Fibroblast of lung (primary cell): Measurements from ENCODE around the gene USO1. TPM values are rescaled to one million over a fixed set of nuclear protein-coding genes. Genes with fewer than 3 reads are reported as not detected.
A peak's percentile ranks its signal among the peaks of the same experiment; 100 is the strongest.
"Not testable (repeated sequence)": the region's sequence is repeated elsewhere in the genome, so short reads cannot be mapped to it uniquely, and the experiment has no call there.

Source experiments
- DNase-seq, 2 donors: peaks; one replicate each; pipeline versions ENCODE4 v3.0.0 to v3.0.0-alpha.2; 2010; ENCODE audit warnings: low read depth in 2 of 2
- H2AFZ ChIP-seq: 2 replicates; pipeline ENCODE4 v1.5.1; 2012; ENCODE audit warnings: low read length, control low read depth, inconsistent platforms
- H3K27ac ChIP-seq: 2 replicates; pipeline ENCODE4 v1.5.1; 2011; ENCODE audit warnings: low read length, control low read depth; ENCODE audit not compliant: insufficient read depth
- H3K27me3 ChIP-seq: 2 replicates; pipeline ENCODE4 v1.5.1; 2011; ENCODE audit warnings: mild to moderate bottlenecking, low read length; ENCODE audit not compliant: control insufficient read depth, insufficient read depth
- H3K36me3 ChIP-seq: 2 replicates; pipeline ENCODE4 v1.5.1; 2011; ENCODE audit warnings: low read length; ENCODE audit not compliant: control insufficient read depth, insufficient read depth
- H3K4me1 ChIP-seq: 2 replicates; pipeline ENCODE4 v1.5.1; 2011; ENCODE audit warnings: low read length; ENCODE audit not compliant: control insufficient read depth, insufficient read depth; ENCODE audit errors: extremely low read depth
- H3K4me2 ChIP-seq: 2 replicates; pipeline ENCODE4 v1.5.1; 2011; ENCODE audit warnings: low read length, control low read depth; ENCODE audit not compliant: insufficient read depth; ENCODE audit errors: extremely low read depth
- H3K4me3 ChIP-seq, 4 experiments: fragments of 200-600 bp in 1 of 4; sonication (generic) in 1 of 4; replicated peaks in 1 of 4; 2 replicates each; pipeline ENCODE4 v1.5.1; 2011 to 2016; ENCODE audit warnings: low read length in 4 of 4, low read depth in 3 of 4, mild to moderate bottlenecking in 3 of 4, control low read depth in 2 of 4, inconsistent platforms in 1 of 4, mixed read lengths in 1 of 4; ENCODE audit not compliant: insufficient read depth in 1 of 4; ENCODE audit errors: control extremely low read depth in 1 of 4
- H3K79me2 ChIP-seq: 2 replicates; pipeline ENCODE4 v1.5.1; 2012; ENCODE audit warnings: mild to moderate bottlenecking, low read length, inconsistent platforms; ENCODE audit not compliant: control insufficient read depth, insufficient read depth
- H3K9ac ChIP-seq: 2 replicates; pipeline ENCODE4 v1.5.1; 2011; ENCODE audit warnings: mild to moderate bottlenecking, low read length, control low read depth; ENCODE audit not compliant: insufficient read depth
- H3K9me3 ChIP-seq: 2 replicates; pipeline ENCODE4 v1.5.1; 2012; ENCODE audit warnings: low read depth, low read length; ENCODE audit not compliant: control insufficient read depth, insufficient read depth
- H4K20me1 ChIP-seq: 2 replicates; pipeline ENCODE4 v1.5.1; 2011; ENCODE audit warnings: low read length; ENCODE audit not compliant: control insufficient read depth, insufficient read depth; ENCODE audit errors: extremely low read depth
- EZH2 ChIP-seq: IDR thresholded peaks from 2 replicates; pipeline ENCODE4 v1.5.1; 2012; ENCODE audit warnings: low read length, control low read depth, mild to moderate bottlenecking; ENCODE audit errors: missing control alignments
- polyA plus RNA-seq, 2 donors: library from polyadenylated mRNA; depleted of rRNA in 1 of 2; stranded (reverse) in 1 of 2; unstranded in 1 of 2; fragments of >200 nt; gene quantifications; 2 replicates each; pipeline ENCODE4 v1.2.1, GENCODE V29; 2011 to 2012; ENCODE audit warnings: missing spikeins in 1 of 2
- total RNA-seq: library from RNA; depleted of rRNA; stranded (reverse); fragments of >200 nt; gene quantifications from 2 replicates; pipeline ENCODE4 v1.2.1, GENCODE V29; 2014
- TF ChIP-seq, protein P1 (sequence below), 2 donors: IDR thresholded peaks in 1 of 2; conservative IDR thresholded peaks in 1 of 2; 1 replicate in 1 of 2; 2 replicates in 1 of 2; pipeline ENCODE4 v1.5.1; 2011 to 2012; ENCODE audit warnings: low read length in 2 of 2, control low read depth in 1 of 2, inconsistent platforms in 1 of 2, low read depth in 1 of 2, mild to moderate bottlenecking in 1 of 2

Gene USO1
- total and polyA plus RNA-seq, 2 donors (not counting 1 experiment from before 2014, with no cell fraction given): 123 to 130 TPM

DNA sequence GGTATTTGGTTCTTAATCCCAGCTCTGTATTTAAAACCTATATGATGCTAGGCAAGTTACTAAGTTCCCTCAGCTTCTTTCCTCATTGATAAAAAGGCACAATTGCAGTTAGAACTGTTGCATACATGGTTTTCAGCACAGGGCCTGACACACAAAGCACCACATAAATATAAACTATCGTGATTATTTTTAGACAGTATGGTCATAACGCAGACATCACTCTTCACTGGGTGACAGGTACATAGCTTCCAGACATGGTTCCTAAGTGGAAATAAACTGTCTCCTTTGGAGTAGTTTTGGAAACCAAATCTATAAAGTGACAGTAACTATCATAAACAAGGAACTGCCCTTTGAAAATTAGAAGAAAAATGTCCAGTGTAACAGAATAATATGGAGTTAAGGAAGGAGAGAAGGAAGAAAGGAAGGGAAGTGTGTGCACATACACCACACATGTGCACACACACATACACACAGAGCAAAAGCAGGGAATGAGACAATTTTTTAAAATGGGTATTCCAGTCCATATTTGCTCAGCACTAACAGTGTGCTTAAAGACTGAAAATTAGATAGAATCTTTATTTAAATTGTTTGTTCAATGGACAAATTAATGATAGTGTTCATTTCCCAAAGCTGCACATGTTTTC lies 38.7 kb upstream of the USO1 start:
- H3K36me3 ChIP-seq: no peaks in the 10 kb centered on the region
- no peak for TF ChIP-seq EZH2
- no peaks in the 10 kb centered on the region for H3K4me1 ChIP-seq
- no peak overlapping the region for H2AFZ ChIP-seq
- H3K9ac ChIP-seq: no peak overlapping the region
- H3K79me2 ChIP-seq: no peaks in the 10 kb centered on the region
- no peaks in the 10 kb centered on the region for H3K9me3 ChIP-seq
- no peaks in the 10 kb centered on the region for H3K27me3 ChIP-seq
- H3K4me2 ChIP-seq: no peak overlapping the region
- H4K20me1 ChIP-seq: no peaks in the 10 kb centered on the region
- H3K4me3 ChIP-seq: no peak overlapping the region
- DNase-seq: no peak
- no peak overlapping the region for H3K27ac ChIP-seq

DNA sequence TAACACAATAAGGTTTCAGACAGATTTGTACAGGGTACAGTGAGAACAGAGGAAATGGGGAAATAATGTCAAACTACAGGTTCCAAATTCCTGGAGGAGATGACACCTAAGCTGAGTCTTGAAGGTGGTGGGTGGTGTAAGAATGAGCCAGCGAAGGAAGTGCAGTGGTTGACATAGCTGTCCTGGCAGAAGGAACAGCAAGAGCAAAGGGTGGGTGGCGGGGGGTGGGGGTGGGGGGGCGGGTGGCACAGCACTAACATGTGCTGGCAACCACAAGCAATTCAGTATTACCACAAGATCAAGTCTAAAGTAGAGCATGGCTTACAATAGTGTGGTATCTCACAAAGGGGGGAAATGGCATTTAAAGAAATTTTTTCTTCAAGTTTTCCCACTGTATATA lies 38.0 kb upstream of the USO1 start:
- H3K79me2 ChIP-seq: no peaks in the 10 kb centered on the region
- H3K9ac ChIP-seq: no peak overlapping the region
- no peak overlapping the region for H3K27ac ChIP-seq
- H3K4me3 ChIP-seq: no peak overlapping the region
- TF ChIP-seq, protein P1, sequence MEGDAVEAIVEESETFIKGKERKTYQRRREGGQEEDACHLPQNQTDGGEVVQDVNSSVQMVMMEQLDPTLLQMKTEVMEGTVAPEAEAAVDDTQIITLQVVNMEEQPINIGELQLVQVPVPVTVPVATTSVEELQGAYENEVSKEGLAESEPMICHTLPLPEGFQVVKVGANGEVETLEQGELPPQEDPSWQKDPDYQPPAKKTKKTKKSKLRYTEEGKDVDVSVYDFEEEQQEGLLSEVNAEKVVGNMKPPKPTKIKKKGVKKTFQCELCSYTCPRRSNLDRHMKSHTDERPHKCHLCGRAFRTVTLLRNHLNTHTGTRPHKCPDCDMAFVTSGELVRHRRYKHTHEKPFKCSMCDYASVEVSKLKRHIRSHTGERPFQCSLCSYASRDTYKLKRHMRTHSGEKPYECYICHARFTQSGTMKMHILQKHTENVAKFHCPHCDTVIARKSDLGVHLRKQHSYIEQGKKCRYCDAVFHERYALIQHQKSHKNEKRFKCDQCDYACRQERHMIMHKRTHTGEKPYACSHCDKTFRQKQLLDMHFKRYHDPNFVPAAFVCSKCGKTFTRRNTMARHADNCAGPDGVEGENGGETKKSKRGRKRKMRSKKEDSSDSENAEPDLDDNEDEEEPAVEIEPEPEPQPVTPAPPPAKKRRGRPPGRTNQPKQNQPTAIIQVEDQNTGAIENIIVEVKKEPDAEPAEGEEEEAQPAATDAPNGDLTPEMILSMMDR (conservative IDR thresholded peaks at IDR 0.05 in 1 of 2, IDR thresholded peaks at IDR 0.05 in 1 of 2; ENCODE audit: low read depth in 1 of 2, low read length in 2 of 2): no peak
- TF ChIP-seq EZH2: no peak
- no peak overlapping the region for H3K4me2 ChIP-seq
- H3K9me3 ChIP-seq: no peaks in the 10 kb centered on the region
- H2AFZ ChIP-seq: no peak overlapping the region
- H3K27me3 ChIP-seq: no peaks in the 10 kb centered on the region
- peak in 1 of 2 donors; percentile 19 for DNase-seq
- no peaks in the 10 kb centered on the region for H3K4me1 ChIP-seq
- no peaks in the 10 kb centered on the region for H3K36me3 ChIP-seq
- H4K20me1 ChIP-seq: no peaks in the 10 kb centered on the region

DNA sequence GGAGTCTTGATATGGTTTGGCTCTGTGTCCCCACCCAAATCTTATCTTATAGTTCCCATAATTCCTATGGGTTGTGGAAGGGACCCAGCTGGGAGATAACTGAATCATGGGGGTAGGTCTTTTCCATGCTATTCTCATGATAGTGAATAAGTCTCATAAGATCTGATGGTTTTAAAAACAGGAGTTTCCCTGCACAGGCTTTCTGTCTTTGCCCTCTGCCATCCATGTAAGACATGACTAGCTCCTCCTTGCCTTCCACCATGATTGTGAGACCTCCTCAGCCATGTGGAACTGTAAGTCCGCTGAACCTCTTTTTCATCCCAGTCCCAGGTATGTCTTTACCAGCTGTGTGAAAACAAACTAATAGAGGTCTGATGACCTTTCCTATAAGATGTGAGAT lies 37.3 kb upstream of the USO1 start:
- not testable (repeated sequence) for H3K27ac ChIP-seq, H3K4me3 ChIP-seq, H3K79me2 ChIP-seq, H3K4me2 ChIP-seq, H3K9me3 ChIP-seq, H3K27me3 ChIP-seq, DNase-seq, H3K4me1 ChIP-seq, H3K36me3 ChIP-seq, H3K9ac ChIP-seq, H2AFZ ChIP-seq, H4K20me1 ChIP-seq

DNA sequence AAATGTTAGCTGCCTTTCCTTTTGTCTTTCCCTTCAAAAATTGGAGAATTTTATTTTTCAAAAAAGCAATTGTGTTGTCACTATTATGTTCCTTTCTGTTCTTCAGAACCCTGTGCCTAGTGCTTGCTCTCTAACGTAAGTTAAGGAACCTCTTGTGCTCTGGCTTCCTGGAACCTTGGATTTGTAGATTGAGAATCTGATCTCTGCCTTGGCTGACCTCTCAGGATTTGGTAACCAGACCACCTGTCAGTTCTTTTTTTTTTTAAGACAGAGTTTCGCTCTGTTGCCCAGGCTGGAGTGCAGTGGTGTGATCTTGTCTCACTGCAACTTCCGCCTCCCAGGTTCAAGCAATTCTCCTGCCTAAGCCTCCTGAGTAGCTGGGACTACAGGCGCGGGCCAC lies 32.3 kb upstream of the USO1 start:
- DNase-seq, H3K79me2 ChIP-seq, H2AFZ ChIP-seq, H3K4me2 ChIP-seq, H3K9me3 ChIP-seq, H3K4me1 ChIP-seq, H3K27ac ChIP-seq, H3K27me3 ChIP-seq, H3K9ac ChIP-seq, H4K20me1 ChIP-seq, H3K36me3 ChIP-seq, H3K4me3 ChIP-seq: not testable (repeated sequence)
